AG04450 (cell line): Measurements from ENCODE around the gene FGF13. TPM values are rescaled to one million over a fixed set of nuclear protein-coding genes. Genes with fewer than 3 reads are reported as not detected.

ENCODE experiments used
- CTCF ChIA-PET: fragments of 300-600, 350-600 bp; formaldehyde crosslinking; extraction: SDS; loops from one replicate; lab custom pipeline; 2022; ENCODE audit warnings: antibody characterized with exemption, inconsistent platforms; lab: Charles Lee
- POLR2A ChIA-PET: fragments of 350-600 bp; formaldehyde crosslinking; extraction: SDS; loops from one replicate; lab custom pipeline; 2021; ENCODE audit warnings: antibody characterized with exemption, inconsistent platforms; lab: Yijun Ruan, JAX
- DNase-seq: peaks from one replicate; pipeline ENCODE4 v3.0.0-alpha.2; 2011; ENCODE audit warnings: low read depth, low spot score
- H3K27ac ChIP-seq: one replicate; pipeline ENCODE4 v1.5.1; 2012; ENCODE audit warnings: low read depth, low read length, control low read depth
- H3K27me3 ChIP-seq: one replicate; pipeline ENCODE4 v1.6.0; 2012; ENCODE audit warnings: low read length; ENCODE audit not compliant: control insufficient read depth, insufficient read depth
- H3K4me3 ChIP-seq: 2 replicates; pipeline ENCODE4 v1.5.1; 2011; ENCODE audit warnings: mild to moderate bottlenecking, low read depth, low read length, control low read depth
- H3K9me3 ChIP-seq: 2 replicates; pipeline ENCODE4 v1.5.1; 2012; ENCODE audit warnings: low read length; ENCODE audit not compliant: control insufficient read depth, insufficient read depth
- polyA minus RNA-seq: library from RNA; depleted of rRNA, polyadenylated mRNA; stranded (reverse); fragments of >200 nt; gene quantifications from 2 replicates; pipeline ENCODE4 v1.2.3, GENCODE V29; 2011; rRNA and poly(A)+ RNA removed
- polyA plus RNA-seq: library from polyadenylated mRNA; depleted of rRNA; stranded (reverse); fragments of >200 nt; gene quantifications from 2 replicates; pipeline ENCODE4 v1.2.3, GENCODE V29; 2011; rRNA removed
- TF ChIP-seq, protein P1 (sequence below): IDR thresholded peaks from 2 replicates; pipeline ENCODE4 v1.5.1; 2011; ENCODE audit warnings: low read depth, low read length, control low read depth, inconsistent platforms

FGF13 gene
- 0.15 and 0.35 TPM in 2 replicates for polyA plus RNA-seq
- polyA minus RNA-seq = 0.14 and 0.17 TPM in 2 replicates

DNA sequence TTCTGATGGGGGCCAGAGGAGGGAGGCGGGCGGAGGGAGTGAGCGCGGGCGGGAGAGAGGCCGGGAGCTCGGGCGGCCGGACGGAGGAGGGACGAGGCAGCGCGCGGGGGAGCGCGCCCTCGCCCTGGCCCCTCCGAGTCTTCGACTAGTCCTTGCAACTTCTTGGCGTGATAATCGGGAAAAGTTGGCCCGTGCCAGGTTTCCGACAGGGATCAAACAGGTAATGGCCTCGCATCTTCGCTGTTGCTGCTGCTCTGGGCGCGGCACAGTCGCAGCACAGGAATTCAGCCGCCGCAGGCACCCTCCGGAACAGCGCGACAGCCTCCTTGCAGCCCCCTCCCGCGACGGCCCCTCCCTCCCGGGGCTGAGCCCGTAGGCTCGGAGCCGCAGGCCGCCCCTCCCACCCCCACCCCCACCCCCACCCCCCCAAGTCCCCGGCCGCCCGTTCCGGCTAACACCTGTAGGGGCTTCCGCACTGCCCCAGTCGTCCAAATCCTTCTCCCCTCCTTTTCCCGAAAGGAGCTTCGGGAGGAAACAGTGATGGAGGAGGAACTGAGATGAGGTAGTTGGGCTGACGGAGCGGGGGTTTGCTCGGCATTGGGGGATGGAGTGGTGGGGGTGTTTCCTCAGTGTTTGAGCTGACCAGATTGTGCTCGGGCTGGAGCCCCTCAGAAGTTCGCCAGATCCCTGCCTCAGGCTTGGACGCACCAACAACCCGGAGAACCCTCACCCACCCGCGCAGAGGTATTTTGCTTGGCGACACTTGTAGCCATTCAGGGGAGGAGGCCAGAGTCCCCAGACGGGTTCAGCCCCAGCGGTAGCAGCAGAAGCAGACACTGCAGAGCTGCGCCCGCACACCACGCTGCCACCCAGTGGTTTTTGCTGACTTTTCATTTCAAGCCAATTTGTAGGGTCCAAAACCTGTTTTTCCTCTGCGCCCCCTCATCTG, at the start of gene FGF13:
FGF13 (minus strand) TSS at position 319 of the 949 bp plus-strand sequence. CDS start 714 bp downstream, outside the sequence.
- DNase-seq = no peak
- POLR2A ChIA-PET = no interaction called here
- Histone ChIP-seq H3K9me3 (no peaks in the 10 kb centered on the region), H3K4me3 (no peak within 1 kb of the TSS), H3K27me3 (no peaks in the 10 kb centered on the region), H3K27ac (no peak within 1 kb of the TSS)
- TF ChIP-seq, protein P1, sequence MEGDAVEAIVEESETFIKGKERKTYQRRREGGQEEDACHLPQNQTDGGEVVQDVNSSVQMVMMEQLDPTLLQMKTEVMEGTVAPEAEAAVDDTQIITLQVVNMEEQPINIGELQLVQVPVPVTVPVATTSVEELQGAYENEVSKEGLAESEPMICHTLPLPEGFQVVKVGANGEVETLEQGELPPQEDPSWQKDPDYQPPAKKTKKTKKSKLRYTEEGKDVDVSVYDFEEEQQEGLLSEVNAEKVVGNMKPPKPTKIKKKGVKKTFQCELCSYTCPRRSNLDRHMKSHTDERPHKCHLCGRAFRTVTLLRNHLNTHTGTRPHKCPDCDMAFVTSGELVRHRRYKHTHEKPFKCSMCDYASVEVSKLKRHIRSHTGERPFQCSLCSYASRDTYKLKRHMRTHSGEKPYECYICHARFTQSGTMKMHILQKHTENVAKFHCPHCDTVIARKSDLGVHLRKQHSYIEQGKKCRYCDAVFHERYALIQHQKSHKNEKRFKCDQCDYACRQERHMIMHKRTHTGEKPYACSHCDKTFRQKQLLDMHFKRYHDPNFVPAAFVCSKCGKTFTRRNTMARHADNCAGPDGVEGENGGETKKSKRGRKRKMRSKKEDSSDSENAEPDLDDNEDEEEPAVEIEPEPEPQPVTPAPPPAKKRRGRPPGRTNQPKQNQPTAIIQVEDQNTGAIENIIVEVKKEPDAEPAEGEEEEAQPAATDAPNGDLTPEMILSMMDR = no peak
- CTCF ChIA-PET = interaction anchor here (0.6 kb wide), 1 partner anchor 405 kb away, joined by 5 read pairs; no protein-coding TSS in a partner anchor

DNA sequence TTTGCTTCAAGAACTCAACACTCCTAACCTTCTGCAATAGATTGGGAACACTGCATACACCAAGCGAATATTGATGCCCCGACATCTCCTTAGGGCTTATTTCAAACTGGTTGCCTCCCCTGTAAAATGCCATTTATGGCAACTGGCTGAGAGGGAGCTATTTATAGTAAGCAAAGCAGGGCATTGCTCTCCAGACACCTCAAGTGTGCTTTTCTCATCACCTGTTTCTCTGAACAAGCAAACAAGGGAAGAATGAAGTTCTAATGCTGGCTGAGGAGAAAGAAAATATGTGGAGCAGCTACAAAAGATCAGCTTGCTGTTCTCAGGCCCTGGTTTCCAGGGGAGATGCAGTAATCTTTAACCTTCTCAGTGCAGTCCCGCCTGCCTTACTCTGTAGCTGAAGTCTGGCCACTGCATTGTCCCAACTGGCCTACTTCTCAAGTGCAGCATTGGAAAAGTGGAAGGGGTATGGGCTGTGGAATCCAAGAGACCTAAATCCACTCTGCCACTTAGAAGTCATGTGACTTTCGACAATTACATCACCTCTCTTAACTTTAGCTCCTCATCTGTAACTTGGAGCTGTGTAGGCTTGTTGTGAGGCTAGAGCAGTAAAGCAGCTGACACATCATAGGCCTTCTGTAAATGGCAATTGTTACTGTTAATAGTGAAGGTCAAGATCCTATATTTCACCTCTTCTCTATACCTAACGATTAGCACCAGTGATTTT, 47.9 kb upstream of the FGF13 start:
- TF ChIP-seq, protein P1 = no peak
- no peak overlapping the region for H3K27ac ChIP-seq
- DNase-seq = no peak
- ChIA-PET POLR2A (no interaction called here), CTCF (no interaction called here)
- no peak overlapping the region for H3K4me3 ChIP-seq
- H3K9me3 ChIP-seq = no peaks in the 10 kb centered on the region
- H3K27me3 ChIP-seq = no peaks in the 10 kb centered on the region

DNA sequence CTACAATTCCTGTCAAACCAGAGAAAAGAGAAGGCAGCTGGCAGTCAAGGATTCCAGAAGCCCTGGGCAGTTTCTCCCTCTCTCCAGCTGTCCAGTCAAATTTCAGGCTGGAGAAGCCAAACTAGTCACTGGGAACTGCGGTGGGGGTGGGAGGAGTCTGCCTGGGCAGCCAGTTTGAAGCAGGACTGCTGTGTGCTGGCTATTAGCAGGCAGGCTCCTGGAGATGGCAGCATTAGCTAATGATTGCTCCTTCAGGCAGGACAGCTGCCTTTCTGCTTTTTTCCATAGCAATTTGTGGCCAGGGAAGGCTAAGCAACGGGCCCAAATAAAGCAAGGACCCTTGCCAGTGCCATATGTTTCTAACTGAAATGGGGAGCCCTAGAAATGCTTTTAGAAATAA, 44.7 kb upstream of the FGF13 start:
- Histone ChIP-seq H3K4me3 (no peak overlapping the region), H3K27ac (no peak overlapping the region), H3K27me3 (no peaks in the 10 kb centered on the region), H3K9me3 (no peaks in the 10 kb centered on the region)
- POLR2A ChIA-PET = no interaction called here
- CTCF ChIA-PET = no interaction called here
- TF ChIP-seq, protein P1 = no peak
- DNase-seq = no peak

DNA sequence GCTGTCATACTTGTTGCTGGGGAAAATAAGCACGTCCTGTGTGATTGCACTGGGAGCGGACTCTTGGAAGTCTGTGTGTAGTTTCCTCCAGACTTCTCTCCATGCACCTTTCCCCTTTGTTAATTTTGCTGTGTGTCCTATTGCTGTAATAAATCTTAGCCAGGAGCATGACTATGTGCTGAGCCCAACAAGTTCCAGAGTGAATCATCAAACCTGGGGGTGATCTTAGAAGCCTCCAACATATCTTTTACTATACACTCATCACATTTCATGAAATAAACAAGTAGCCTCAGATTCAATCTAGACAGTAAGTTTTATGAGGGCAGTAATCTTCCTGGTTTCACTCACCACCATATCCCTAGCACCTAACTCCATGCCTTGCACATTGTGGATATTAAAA, 43.3 kb upstream of the FGF13 start:
- CTCF ChIA-PET = no interaction called here
- no peaks in the 10 kb centered on the region for H3K27me3 ChIP-seq
- POLR2A ChIA-PET = no interaction called here
- no peak for DNase-seq
- TF ChIP-seq, protein P1 = no peak
- no peaks in the 10 kb centered on the region for H3K9me3 ChIP-seq
- H3K27ac ChIP-seq = no peak overlapping the region
- no peak overlapping the region for H3K4me3 ChIP-seq
